ENCODE data around the gene PIP4K2B. TPM values are rescaled to one million over a fixed set of nuclear protein-coding genes. Genes with fewer than 3 reads are reported as not detected.

PIP4K2B gene
- total RNA-seq, 4 donors from 2014 or later, result 29.3 to 72.0 (median 51.1) TPM

GRCh38 chr17:38735161-38735997 lies 64.0 kb downstream of the PIP4K2B start:
- TF ChIP-seq CTCF (IDR thresholded peaks at IDR 0.05; ENCODE audit: low read depth), result no peak

- TF ChIP-seq CTCF (IDR thresholded peaks at IDR 0.05; ENCODE audit: low read depth), result no peak
Measured at GRCh38 chr17:38733982-38734973, 65.1 kb downstream of the PIP4K2B start.

GRCh38 chr17:38733282-38733981 lies 65.9 kb downstream of the PIP4K2B start:
- no peak for TF ChIP-seq CTCF (IDR thresholded peaks at IDR 0.05; ENCODE audit: low read depth)

- TF ChIP-seq CTCF (IDR thresholded peaks at IDR 0.05; ENCODE audit: low read depth), result no peak
Measured at GRCh38 chr17:38732376-38733281, 66.7 kb downstream of the PIP4K2B start.

- no peak for TF ChIP-seq CTCF (IDR thresholded peaks at IDR 0.05; ENCODE audit: low read depth)
Measured at GRCh38 chr17:38731526-38732294, 67.6 kb downstream of the PIP4K2B start.

Measured in subcutaneous adipose tissue (tissue), 4 donors.